Endothelial cell of umbilical vein (primary cell): Measurements from ENCODE around the gene ATF3. TPM values are rescaled to one million over a fixed set of nuclear protein-coding genes. Genes with fewer than 3 reads are reported as not detected.

ENCODE experiments used
- BruUV-seq: library from RNA; stranded (reverse); fragments of 400-500 nt; replicated peaks from 2 replicates; lab custom pipeline; 2021; lab: Mats Ljungman, UMichigan
- CTCF ChIA-PET: fragments of 300-600, 350-600 bp; sonication (Branson Sonifier 250); formaldehyde crosslinking; loops from one replicate; lab custom pipeline; 2021; ENCODE audit warnings: antibody characterized with exemption, inconsistent platforms; lab: Charles Lee
- POLR2A ChIA-PET: fragments of 300-600, 350-600 bp; sonication (Branson Sonifier 250); formaldehyde crosslinking; loops from one replicate; lab custom pipeline; 2021; ENCODE audit warnings: antibody characterized with exemption, inconsistent platforms; lab: Charles Lee
- DNase-seq: peaks from one replicate; pipeline ENCODE4 v3.0.0-alpha.2; 2011; ENCODE audit warnings: low read depth, low spot score
- FAIRE-seq: peaks from 2 replicates; lab custom pipeline; 2011; peaks lifted over from hg19 to GRCh38; lab: Jason Lieb, UNC
- H2AFZ ChIP-seq: 2 replicates; pipeline ENCODE4 v1.6.0; 2012; ENCODE audit warnings: low read depth, low read length, control low read depth, inconsistent platforms
- H3K27ac ChIP-seq: 2 replicates; pipeline ENCODE4 v1.5.1; 2011; ENCODE audit warnings: low read depth, mild to moderate bottlenecking, control low read depth, low read length, moderate library complexity; ENCODE audit not compliant: insufficient read depth
- H3K27me3 ChIP-seq, 2 experiments: 2 replicates each; pipeline versions ENCODE4 v1.6.0 to v1.6.1; 2011; ENCODE audit warnings: low read length in 2 of 2, mixed read lengths in 1 of 2; ENCODE audit not compliant: control insufficient read depth in 2 of 2, insufficient read depth in 2 of 2
- H3K36me3 ChIP-seq, 2 experiments: 2 replicates in 1 of 2; 3 replicates in 1 of 2; pipeline ENCODE4 v1.5.1; 2011; ENCODE audit warnings: low read length in 2 of 2, mild to moderate bottlenecking in 1 of 2, moderate library complexity in 1 of 2; ENCODE audit not compliant: control insufficient read depth in 2 of 2, insufficient read depth in 2 of 2; ENCODE audit errors: extremely low read depth in 1 of 2
- H3K4me1 ChIP-seq: 3 replicates; pipeline ENCODE4 v1.5.1; 2011; ENCODE audit warnings: mild to moderate bottlenecking, low read length; ENCODE audit not compliant: control insufficient read depth, insufficient read depth; ENCODE audit errors: extremely low read depth
- H3K4me2 ChIP-seq: 2 replicates; pipeline ENCODE4 v1.6.1; 2011; ENCODE audit warnings: low read length, control low read depth, mixed read lengths; ENCODE audit not compliant: insufficient read depth
- H3K4me3 ChIP-seq, 3 experiments: fragments of 200-600 bp in 1 of 3; sonication (generic), shearing (Covaris generic) in 1 of 3; replicated peaks in 1 of 3; 2 replicates each; pipeline ENCODE4 v1.5.1; 2011 to 2016; ENCODE audit warnings: control low read depth in 3 of 3, low read length in 3 of 3, mild to moderate bottlenecking in 2 of 3, inconsistent platforms in 1 of 3, low read depth in 1 of 3, moderate library complexity in 1 of 3; ENCODE audit not compliant: insufficient read depth in 1 of 3
- H3K79me2 ChIP-seq: 2 replicates; pipeline ENCODE4 v1.6.0; 2012; ENCODE audit warnings: low read length, inconsistent platforms; ENCODE audit not compliant: control insufficient read depth, insufficient read depth
- H3K9ac ChIP-seq: replicated peaks from 2 replicates; pipeline ENCODE3; 2011; ENCODE audit warnings: low read length, control low read depth; ENCODE audit not compliant: insufficient read depth; ENCODE audit errors: extremely low read depth
- H3K9me1 ChIP-seq: replicated peaks from 3 replicates; pipeline ENCODE4 v1.6.0; 2011; ENCODE audit warnings: mild to moderate bottlenecking, low read length; ENCODE audit not compliant: control insufficient read depth, insufficient read depth; ENCODE audit errors: extremely low read depth
- H3K9me3 ChIP-seq: replicated peaks from 2 replicates; pipeline ENCODE4 v1.5.1; 2012; ENCODE audit warnings: low read length, inconsistent platforms; ENCODE audit not compliant: control insufficient read depth, insufficient read depth
- H4K20me1 ChIP-seq: replicated peaks from 2 replicates; pipeline ENCODE3; 2011; ENCODE audit warnings: mild to moderate bottlenecking, low read length; ENCODE audit not compliant: control insufficient read depth, insufficient read depth; ENCODE audit errors: extremely low read depth
- EZH2 ChIP-seq: IDR thresholded peaks from 2 replicates; pipeline ENCODE4 v1.6.1; 2012; ENCODE audit warnings: borderline replicate concordance, low read depth, mild to moderate bottlenecking, moderate library complexity, low read length, inconsistent platforms; ENCODE audit not compliant: severe bottlenecking
- FOS ChIP-seq: IDR thresholded peaks from 2 replicates; pipeline ENCODE4 v1.6.1; 2011; ENCODE audit warnings: mild to moderate bottlenecking, low read length, moderate library complexity, borderline replicate concordance; ENCODE audit not compliant: insufficient read depth
- GATA2 ChIP-seq: IDR thresholded peaks from 2 replicates; pipeline ENCODE4 v1.7.0; 2011; ENCODE audit warnings: low read depth, mild to moderate bottlenecking, moderate library complexity, mixed read lengths, low read length; ENCODE audit not compliant: insufficient read length, insufficient read depth
- JUN ChIP-seq: IDR thresholded peaks from 2 replicates; pipeline ENCODE4 v1.6.1; 2011; ENCODE audit warnings: borderline replicate concordance, low read depth; ENCODE audit not compliant: insufficient read length, insufficient read depth
- MYC ChIP-seq: IDR thresholded peaks from one replicate; pipeline ENCODE4 v1.6.1; 2011; ENCODE audit warnings: mild to moderate bottlenecking, low read depth, low read length
- POLR2A ChIP-seq: IDR thresholded peaks from 2 replicates; pipeline ENCODE4 v1.6.1; 2012; ENCODE audit warnings: low read depth, mild to moderate bottlenecking, control low read depth, low read length
- POLR2AphosphoS5 ChIP-seq: IDR thresholded peaks from 2 replicates; pipeline ENCODE4 v1.6.1; 2012; ENCODE audit warnings: low read depth, mild to moderate bottlenecking, control low read depth, low read length, moderate library complexity; ENCODE audit not compliant: insufficient read depth
- dilution Hi-C: fragments of 300-500 bp; cut with MboI; formaldehyde crosslinking; loops from one replicate; pipeline ENCODE4 v1.15.0; 2019; ENCODE audit warnings: low sequenced_read_pairs; ENCODE audit not compliant: extremely low pct_ligation_motif_present
- intact Hi-C: fragments of 100-400 bp; cut with micrococcal nuclease; formaldehyde crosslinking; loops from one replicate; pipeline ENCODE4 v1.10.0; 2022
- polyA plus RNA-seq, 4 experiments: library from polyadenylated mRNA; depleted of rRNA in 3 of 4; stranded (reverse) in 3 of 4; unstranded in 1 of 4; fragments of >200 nt; gene quantifications; 2 replicates each; pipeline versions ENCODE4 v1.2.1 to v1.2.3, GENCODE V29; 2011 to 2012; ENCODE audit warnings: missing spikeins in 1 of 4
- total RNA-seq: library from RNA; stranded (reverse); gene quantifications from 2 replicates; pipeline ENCODE4 v1.2.3, GENCODE V29; 2021
- TF ChIP-seq, protein P1 (sequence below), 2 donors: IDR thresholded peaks; 1 replicate in 1 of 2; 2 replicates in 1 of 2; pipeline ENCODE4 v1.5.1; 2011; ENCODE audit warnings: low read length in 2 of 2, mild to moderate bottlenecking in 2 of 2, moderate library complexity in 2 of 2, control low read depth in 1 of 2, inconsistent platforms in 1 of 2, low read depth in 1 of 2; ENCODE audit not compliant: insufficient read depth in 1 of 2; ENCODE audit errors: extremely low read depth in 1 of 2
- TF ChIP-seq, protein P2 (sequence below): IDR thresholded peaks from 2 replicates; pipeline ENCODE4 v1.6.1; 2011; ENCODE audit not compliant: insufficient read depth, insufficient read length

Gene ATF3
- total and polyA plus RNA-seq, 2 donors (not counting 3 experiments of a cell fraction or from before 2014, with no cell fraction given), result 6.1 to 17.1 TPM

DNA sequence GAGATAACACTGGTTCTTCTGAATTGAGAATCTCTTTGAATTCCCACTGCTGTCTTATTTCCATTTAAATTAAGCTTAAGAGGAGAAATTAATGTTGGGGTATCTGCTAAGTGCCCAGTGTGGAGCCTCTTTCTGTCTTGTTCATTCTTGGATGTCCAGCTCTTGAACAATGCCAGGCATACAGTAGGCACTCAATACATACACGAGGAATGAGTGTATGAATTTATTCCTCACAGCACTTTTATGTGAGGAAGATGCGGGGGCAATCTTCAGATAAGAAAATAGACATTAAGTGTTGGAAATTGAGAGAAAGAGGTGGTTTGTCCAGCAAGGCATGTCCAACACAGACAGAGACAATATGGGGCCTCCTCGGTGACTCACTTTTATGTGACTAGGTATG, 11.8 kb upstream of the ATF3 start:
- H3K27ac ChIP-seq, result peak overlapping the region; percentile 99
- ChIA-PET POLR2A (interaction anchor here (2.2 kb wide), 1 partner anchor 12 kb away, joined by 44 read pairs; the partner anchor contains the start of gene ATF3), CTCF (interaction anchor here (0.7 to 2.6 kb wide), 8 partner anchors 9 to 140 kb away, joined by 3 to 15 read pairs (median 6); partner anchors contain the start of gene ATF3)
- FAIRE-seq, result no peak
- peaks cover 12 to 14% of the 10 kb centered on the region in 2 experiments for H3K27me3 ChIP-seq
- DNase-seq, result no peak
- BruUV-seq, result TSS peak; percentile 98
- H3K9me3 ChIP-seq, result no peaks in the 10 kb centered on the region
- H3K4me3 ChIP-seq, result peak overlapping the region in 1 of 3 experiments; percentile 41
- peak overlapping the region; percentile 95 for H3K9ac ChIP-seq
- no peaks in the 10 kb centered on the region for H4K20me1 ChIP-seq
- peak overlapping the region; percentile 53 for H2AFZ ChIP-seq
- H3K36me3 ChIP-seq, result no peaks in the 10 kb centered on the region
- peak overlapping the region; percentile 78 for H3K4me2 ChIP-seq
- H3K79me2 ChIP-seq, result no peaks in the 10 kb centered on the region
- no peak for TF ChIP-seq POLR2A
- TF ChIP-seq EZH2, result no peak
- TF ChIP-seq, protein P1, sequence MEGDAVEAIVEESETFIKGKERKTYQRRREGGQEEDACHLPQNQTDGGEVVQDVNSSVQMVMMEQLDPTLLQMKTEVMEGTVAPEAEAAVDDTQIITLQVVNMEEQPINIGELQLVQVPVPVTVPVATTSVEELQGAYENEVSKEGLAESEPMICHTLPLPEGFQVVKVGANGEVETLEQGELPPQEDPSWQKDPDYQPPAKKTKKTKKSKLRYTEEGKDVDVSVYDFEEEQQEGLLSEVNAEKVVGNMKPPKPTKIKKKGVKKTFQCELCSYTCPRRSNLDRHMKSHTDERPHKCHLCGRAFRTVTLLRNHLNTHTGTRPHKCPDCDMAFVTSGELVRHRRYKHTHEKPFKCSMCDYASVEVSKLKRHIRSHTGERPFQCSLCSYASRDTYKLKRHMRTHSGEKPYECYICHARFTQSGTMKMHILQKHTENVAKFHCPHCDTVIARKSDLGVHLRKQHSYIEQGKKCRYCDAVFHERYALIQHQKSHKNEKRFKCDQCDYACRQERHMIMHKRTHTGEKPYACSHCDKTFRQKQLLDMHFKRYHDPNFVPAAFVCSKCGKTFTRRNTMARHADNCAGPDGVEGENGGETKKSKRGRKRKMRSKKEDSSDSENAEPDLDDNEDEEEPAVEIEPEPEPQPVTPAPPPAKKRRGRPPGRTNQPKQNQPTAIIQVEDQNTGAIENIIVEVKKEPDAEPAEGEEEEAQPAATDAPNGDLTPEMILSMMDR (IDR thresholded peaks at IDR 0.05; ENCODE audit: extremely low read depth in 1 of 2, insufficient read depth in 1 of 2, low read depth in 1 of 2, low read length in 2 of 2), result no peak
- TF ChIP-seq FOS, result no peak
- TF ChIP-seq MYC, result no peak
- no peak for TF ChIP-seq JUN
- no peak for TF ChIP-seq POLR2AphosphoS5
- no peak for TF ChIP-seq GATA2
- TF ChIP-seq, protein P2, sequence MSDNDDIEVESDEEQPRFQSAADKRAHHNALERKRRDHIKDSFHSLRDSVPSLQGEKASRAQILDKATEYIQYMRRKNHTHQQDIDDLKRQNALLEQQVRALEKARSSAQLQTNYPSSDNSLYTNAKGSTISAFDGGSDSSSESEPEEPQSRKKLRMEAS, result no peak
- intact Hi-C loops (loop anchor here (1.0 kb wide), 5 partner anchors 12 to 119 kb away; partner anchors contain the start of gene ATF3), dilution Hi-C loops (no loop called here)
- peaks cover 15% of the 10 kb centered on the region for H3K4me1 ChIP-seq
- no peaks in the 10 kb centered on the region for H3K9me1 ChIP-seq
